Measurements from ENCODE around the gene EGR1.

DNA sequence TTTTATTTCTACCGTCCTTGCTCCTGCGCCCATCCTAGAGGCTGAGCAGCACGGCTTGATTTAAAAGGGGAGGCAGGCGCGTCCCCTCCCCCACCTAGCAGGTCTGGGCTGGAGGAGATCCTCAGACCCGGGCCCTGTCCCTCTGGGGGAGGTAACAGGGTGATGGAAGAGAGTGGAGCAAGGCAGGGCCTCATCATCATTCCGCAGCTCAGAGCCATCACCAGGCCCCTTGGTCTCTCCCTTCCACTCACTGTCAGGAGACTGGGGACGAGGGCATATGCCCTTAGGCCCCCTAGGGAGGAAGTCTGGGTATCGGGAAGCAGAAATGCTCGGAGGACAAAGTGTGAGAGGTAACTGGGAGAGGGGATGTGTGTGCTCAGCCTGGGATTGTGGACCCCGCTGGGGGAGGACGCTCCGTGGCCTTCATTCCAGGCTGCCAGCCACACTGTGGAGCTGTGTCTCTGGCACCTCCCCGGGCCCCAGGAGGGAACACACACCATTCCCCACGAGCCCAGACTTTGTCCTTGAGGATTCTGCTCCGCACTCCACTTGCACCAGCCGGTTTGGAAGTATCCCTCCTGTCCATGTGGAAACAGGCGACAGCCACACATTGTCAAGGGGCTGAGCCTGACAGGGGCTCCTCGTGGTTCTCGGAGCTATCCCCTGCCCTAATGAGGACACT lies 25.7 kb upstream of the EGR1 start:
- TF ChIP-seq, protein P1, sequence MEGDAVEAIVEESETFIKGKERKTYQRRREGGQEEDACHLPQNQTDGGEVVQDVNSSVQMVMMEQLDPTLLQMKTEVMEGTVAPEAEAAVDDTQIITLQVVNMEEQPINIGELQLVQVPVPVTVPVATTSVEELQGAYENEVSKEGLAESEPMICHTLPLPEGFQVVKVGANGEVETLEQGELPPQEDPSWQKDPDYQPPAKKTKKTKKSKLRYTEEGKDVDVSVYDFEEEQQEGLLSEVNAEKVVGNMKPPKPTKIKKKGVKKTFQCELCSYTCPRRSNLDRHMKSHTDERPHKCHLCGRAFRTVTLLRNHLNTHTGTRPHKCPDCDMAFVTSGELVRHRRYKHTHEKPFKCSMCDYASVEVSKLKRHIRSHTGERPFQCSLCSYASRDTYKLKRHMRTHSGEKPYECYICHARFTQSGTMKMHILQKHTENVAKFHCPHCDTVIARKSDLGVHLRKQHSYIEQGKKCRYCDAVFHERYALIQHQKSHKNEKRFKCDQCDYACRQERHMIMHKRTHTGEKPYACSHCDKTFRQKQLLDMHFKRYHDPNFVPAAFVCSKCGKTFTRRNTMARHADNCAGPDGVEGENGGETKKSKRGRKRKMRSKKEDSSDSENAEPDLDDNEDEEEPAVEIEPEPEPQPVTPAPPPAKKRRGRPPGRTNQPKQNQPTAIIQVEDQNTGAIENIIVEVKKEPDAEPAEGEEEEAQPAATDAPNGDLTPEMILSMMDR (conservative IDR thresholded peaks at IDR 0.05; ENCODE audit: low read depth, low read length), result no peak
- no peak for TF ChIP-seq EZH2phosphoT487 (IDR thresholded peaks at IDR 0.05; ENCODE audit: borderline replicate concordance, low read length)
